HEK293 (cell line): ENCODE measurements around the gene NHERF2.

Experiments used
- CTCF ChIA-PET: fragments of 350-600 bp; formaldehyde crosslinking; extraction: SDS; loops from one replicate; lab custom pipeline; 2021; ENCODE audit warnings: antibody characterized with exemption; lab: Yijun Ruan, JAX
- POLR2A ChIA-PET: fragments of 300-600 bp; formaldehyde crosslinking; extraction: SDS; loops from one replicate; lab custom pipeline; 2020; ENCODE audit warnings: antibody characterized with exemption, inconsistent platforms; lab: Yijun Ruan, JAX
- H3K27ac ChIP-seq: fragments of 200-500 bp; sonication (Bioruptor generic); 2 replicates; pipeline ENCODE4 v1.5.1; 2014; ENCODE audit warnings: low read depth, low read length, control low read depth, inconsistent platforms; ENCODE audit errors: extremely low read depth
- H3K36me3 ChIP-seq, 2 experiments: fragments of 200-500 bp in 1 of 2; sonication (Bioruptor generic) in 1 of 2; 1 replicate in 1 of 2; 2 replicates in 1 of 2; pipeline ENCODE4 v1.5.1; 2014 to 2017; ENCODE audit warnings: inconsistent platforms in 2 of 2, low read length in 2 of 2; ENCODE audit not compliant: control insufficient read depth in 2 of 2, insufficient read depth in 1 of 2
- H3K4me1 ChIP-seq: fragments of 200-500 bp; sonication (Bioruptor generic); 2 replicates; pipeline ENCODE4 v1.5.1; 2014; ENCODE audit warnings: mild to moderate bottlenecking, low read length, inconsistent platforms; ENCODE audit not compliant: control insufficient read depth, insufficient read depth
- H3K4me3 ChIP-seq: 2 replicates; pipeline ENCODE4 v1.5.1; 2011; ENCODE audit warnings: low read depth, mild to moderate bottlenecking, control low read depth, low read length, moderate library complexity
- H3K9me3 ChIP-seq: fragments of 200-500 bp; sonication (Bioruptor generic); 2 replicates; pipeline ENCODE4 v1.5.1; 2014; ENCODE audit warnings: low read depth, low read length, inconsistent platforms; ENCODE audit not compliant: control insufficient read depth, insufficient read depth
- GLIS2 ChIP-seq: fragments of 450-650 bp; formaldehyde crosslinking; IDR thresholded peaks from 2 replicates; pipeline ENCODE4 v1.5.1; 2016; ENCODE audit warnings: missing biosample characterization, missing genetic modification characterization
- KLF10 ChIP-seq: fragments of 450-650 bp; IDR thresholded peaks from 2 replicates; pipeline ENCODE4 v1.5.1; 2018; ENCODE audit warnings: missing biosample characterization, mild to moderate bottlenecking, missing genetic modification characterization
- KLF7 ChIP-seq: fragments of 450-650 bp; formaldehyde crosslinking; IDR thresholded peaks from 2 replicates; pipeline ENCODE4 v1.5.1; 2016; ENCODE audit warnings: missing biosample characterization, missing genetic modification characterization, borderline replicate concordance
- MYNN ChIP-seq: fragments of 450-650 bp; formaldehyde crosslinking; IDR thresholded peaks from 2 replicates; pipeline ENCODE4 v1.5.1; 2016; ENCODE audit warnings: missing biosample characterization, missing genetic modification characterization, borderline replicate concordance
- MZF1 ChIP-seq: fragments of 450-650 bp; formaldehyde crosslinking; IDR thresholded peaks from 2 replicates; pipeline ENCODE4 v1.5.1; 2017; ENCODE audit warnings: missing biosample characterization, missing genetic modification characterization, borderline replicate concordance
- RBAK ChIP-seq: fragments of 450-650 bp; formaldehyde crosslinking; IDR thresholded peaks from 2 replicates; pipeline ENCODE4 v1.5.1; 2016; ENCODE audit warnings: missing biosample characterization, missing genetic modification characterization
- REST ChIP-seq: fragments of 450-650 bp; formaldehyde crosslinking; IDR thresholded peaks from 2 replicates; pipeline ENCODE4 v1.5.1; 2016; ENCODE audit warnings: missing biosample characterization, missing genetic modification characterization
- SP2 ChIP-seq: fragments of 450-650 bp; formaldehyde crosslinking; IDR thresholded peaks from 2 replicates; pipeline ENCODE4 v1.5.1; 2016; ENCODE audit warnings: missing biosample characterization, missing genetic modification characterization
- SP3 ChIP-seq: fragments of 450-650 bp; formaldehyde crosslinking; IDR thresholded peaks from 2 replicates; pipeline ENCODE4 v1.5.1; 2016; ENCODE audit warnings: missing biosample characterization, missing genetic modification characterization
- WT1 ChIP-seq: fragments of 450-650 bp; formaldehyde crosslinking; IDR thresholded peaks from 2 replicates; pipeline ENCODE4 v1.5.1; 2016; ENCODE audit warnings: missing biosample characterization, missing genetic modification characterization
- YY2 ChIP-seq: fragments of 450-650 bp; formaldehyde crosslinking; IDR thresholded peaks from 2 replicates; pipeline ENCODE4 v1.5.1; 2016; ENCODE audit warnings: missing biosample characterization, missing genetic modification characterization
- ZBTB1 ChIP-seq: fragments of 450-650 bp; formaldehyde crosslinking; IDR thresholded peaks from 2 replicates; pipeline ENCODE4 v1.5.1; 2016; ENCODE audit warnings: missing biosample characterization, missing genetic modification characterization
- ZBTB10 ChIP-seq: fragments of 450-650 bp; formaldehyde crosslinking; IDR thresholded peaks from 2 replicates; pipeline ENCODE4 v1.5.1; 2016; ENCODE audit warnings: missing biosample characterization, missing genetic modification characterization
- ZBTB20 ChIP-seq: fragments of 450-650 bp; formaldehyde crosslinking; IDR thresholded peaks from 2 replicates; pipeline ENCODE4 v1.5.1; 2016; ENCODE audit warnings: missing biosample characterization, missing genetic modification characterization
- ZBTB21 ChIP-seq: fragments of 450-650 bp; formaldehyde crosslinking; IDR thresholded peaks from 2 replicates; pipeline ENCODE4 v1.5.1; 2017; ENCODE audit warnings: missing biosample characterization, missing genetic modification characterization
- ZFP69B ChIP-seq: fragments of 450-650 bp; formaldehyde crosslinking; IDR thresholded peaks from 2 replicates; pipeline ENCODE4 v1.5.1; 2016; ENCODE audit warnings: missing biosample characterization, missing genetic modification characterization
- ZNF18 ChIP-seq: fragments of 450-650 bp; formaldehyde crosslinking; IDR thresholded peaks from 2 replicates; pipeline ENCODE4 v1.5.1; 2016; ENCODE audit warnings: missing biosample characterization, missing genetic modification characterization
- ZNF266 ChIP-seq: fragments of 450-650 bp; formaldehyde crosslinking; IDR thresholded peaks from 2 replicates; pipeline ENCODE4 v1.5.1; 2016; ENCODE audit warnings: missing biosample characterization, missing genetic modification characterization, low read depth
- ZNF292 ChIP-seq: fragments of 450-650 bp; formaldehyde crosslinking; IDR thresholded peaks from 2 replicates; pipeline ENCODE4 v1.5.1; 2016; ENCODE audit warnings: low read depth, missing biosample characterization, missing genetic modification characterization, borderline replicate concordance
- ZNF324 ChIP-seq: fragments of 450-650 bp; formaldehyde crosslinking; IDR thresholded peaks from 2 replicates; pipeline ENCODE4 v1.5.1; 2016; ENCODE audit warnings: missing biosample characterization, missing genetic modification characterization
- ZNF335 ChIP-seq: fragments of 450-650 bp; formaldehyde crosslinking; conservative IDR thresholded peaks from 2 replicates; pipeline ENCODE4 v1.5.1; 2016; ENCODE audit warnings: missing biosample characterization, missing genetic modification characterization
- ZNF391 ChIP-seq: fragments of 450-650 bp; formaldehyde crosslinking; IDR thresholded peaks from 2 replicates; pipeline ENCODE4 v1.5.1; 2016; ENCODE audit warnings: low read depth, missing biosample characterization, missing genetic modification characterization, borderline replicate concordance
- ZNF580 ChIP-seq: fragments of 450-650 bp; formaldehyde crosslinking; IDR thresholded peaks from 2 replicates; pipeline ENCODE4 v1.5.1; 2016; ENCODE audit warnings: missing biosample characterization, missing genetic modification characterization
- ZNF600 ChIP-seq: fragments of 450-650 bp; formaldehyde crosslinking; IDR thresholded peaks from 2 replicates; pipeline ENCODE4 v1.5.1; 2016; ENCODE audit warnings: missing biosample characterization, missing genetic modification characterization
- ZNF654 ChIP-seq: fragments of 450-650 bp; formaldehyde crosslinking; IDR thresholded peaks from 2 replicates; pipeline ENCODE4 v1.5.1; 2016; ENCODE audit warnings: low read depth, missing biosample characterization, missing genetic modification characterization
- ZNF660 ChIP-seq: fragments of 450-650 bp; IDR thresholded peaks from 2 replicates; pipeline ENCODE4 v1.5.1; 2018; ENCODE audit warnings: missing biosample characterization, mild to moderate bottlenecking, missing genetic modification characterization
- ZNF792 ChIP-seq: fragments of 450-650 bp; formaldehyde crosslinking; IDR thresholded peaks from 2 replicates; pipeline ENCODE4 v1.5.1; 2016; ENCODE audit warnings: missing biosample characterization, missing genetic modification characterization
- ZSCAN23 ChIP-seq: fragments of 450-650 bp; formaldehyde crosslinking; IDR thresholded peaks from 2 replicates; pipeline ENCODE4 v1.5.1; 2016; ENCODE audit warnings: missing biosample characterization, missing genetic modification characterization
- ZXDB ChIP-seq: fragments of 450-650 bp; formaldehyde crosslinking; IDR thresholded peaks from 2 replicates; pipeline ENCODE4 v1.5.1; 2016; ENCODE audit warnings: missing biosample characterization, missing genetic modification characterization

Gene NHERF2

GRCh38 chr16:2026461-2027023, at the start of gene NHERF2:
Gene NHERF2, plus strand, starts transcription at chr16:2026902. Its CDS starts 104 bp downstream, at chr16:2027006.
- H3K4me1 ChIP-seq: peaks cover 3% of the 10 kb centered on the region; the same call in 1 of the 2 replicates
- H3K27ac ChIP-seq: peak within 1 kb of the TSS; percentile 31
- no peaks in the 10 kb centered on the region for H3K9me3 ChIP-seq
- ChIA-PET POLR2A (interaction anchor here (0.5 to 2.6 kb wide), 4 partner anchors 12 to 129 kb away, joined by 3 to 15 read pairs (median 6); partner anchors contain the start of genes NTHL1, TRAF7 and TSC2), CTCF (interaction anchor here (1.4 to 2.1 kb wide), 2 partner anchors 10 to 114 kb away, joined by 5 to 10 read pairs; no protein-coding TSS in a partner anchor)
- peak within 1 kb of the TSS; percentile 42 for H3K4me3 ChIP-seq
- H3K36me3 ChIP-seq: peaks cover 0 to 4% of the 10 kb centered on the region in 2 experiments; a peak in 1 of 3 replicates
- TF ChIP-seq RBAK (tag by site-specific recombination) (no peak), ZNF324 (tag by site-specific recombination) (no peak), GLIS2 (tag by site-specific recombination) (no peak), KLF7 (tag by site-specific recombination) (no peak), ZSCAN23 (tag by site-specific recombination) (no peak), ZNF292 (tag by site-specific recombination) (no peak), ZBTB21 (tag by site-specific recombination) (no peak), ZNF391 (tag by site-specific recombination) (no peak), ZNF600 (tag by site-specific recombination) (no peak), KLF10 (tag by site-specific recombination) (peak; percentile 62; the same call in 1 of the 2 replicates), MYNN (tag by site-specific recombination) (no peak), ZNF18 (tag by site-specific recombination) (no peak), REST (tag by site-specific recombination) (no peak), ZNF580 (tag by site-specific recombination) (no peak), ZNF266 (tag by site-specific recombination) (no peak), ZXDB (tag by site-specific recombination) (no peak), ZBTB1 (tag by site-specific recombination) (no peak), ZNF654 (tag by site-specific recombination) (no peak), SP2 (tag by site-specific recombination) (0 out of 2 replicates have a peak, but pooled peaks have one; percentile 16), ZFP69B (no peak), ZBTB20 (tag by site-specific recombination) (no peak), WT1 (tag by site-specific recombination) (no peak), YY2 (tag by site-specific recombination) (no peak), SP3 (0 out of 2 replicates have a peak, but pooled peaks have one; percentile 42), ZNF335 (tag by site-specific recombination) (0 out of 2 replicates have a peak, but pooled peaks have one; percentile 29), ZBTB10 (tag by site-specific recombination) (no peak), ZNF792 (tag by site-specific recombination) (peak; percentile 97), MZF1 (tag by site-specific recombination) (no peak), ZNF660 (tag by site-specific recombination) (no peak)
